Measurements from ENCODE around the gene INPP5E.

Gene INPP5E

DNA sequence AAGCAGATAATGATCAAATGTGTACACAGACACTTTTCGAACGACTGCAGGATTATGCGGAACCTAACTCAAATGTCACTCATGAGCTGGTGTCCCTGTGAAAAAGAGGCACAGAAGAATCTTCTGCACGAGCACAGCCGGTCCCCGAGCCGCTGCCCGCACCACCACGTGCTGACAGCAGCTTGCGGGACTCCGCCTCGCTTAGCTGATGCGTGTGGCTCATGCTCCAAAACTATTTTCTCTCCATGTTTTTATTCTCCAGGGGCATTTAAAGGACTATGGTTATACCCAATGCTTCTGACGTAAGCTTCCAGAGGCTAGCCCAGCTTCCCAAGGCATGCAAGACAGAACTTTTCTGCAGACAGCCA lies 33.7 kb upstream of the INPP5E start:
- DNase-seq: no peak

- no peak for DNase-seq
Observed at GRCh38 chr9:136472640-136473353, 33.2 kb upstream of the INPP5E start.

- DNase-seq: no peak
Observed at GRCh38 chr9:136471802-136472487, 32.3 kb upstream of the INPP5E start.

GRCh38 chr9:136470792-136471469 lies 31.3 kb upstream of the INPP5E start:
- no peak for DNase-seq

- no peak for DNase-seq
Observed at GRCh38 chr9:136470356-136470755, 30.7 kb upstream of the INPP5E start.

GRCh38 chr9:136467766-136468165 lies 28.1 kb upstream of the INPP5E start:
- no peak for DNase-seq

DNA sequence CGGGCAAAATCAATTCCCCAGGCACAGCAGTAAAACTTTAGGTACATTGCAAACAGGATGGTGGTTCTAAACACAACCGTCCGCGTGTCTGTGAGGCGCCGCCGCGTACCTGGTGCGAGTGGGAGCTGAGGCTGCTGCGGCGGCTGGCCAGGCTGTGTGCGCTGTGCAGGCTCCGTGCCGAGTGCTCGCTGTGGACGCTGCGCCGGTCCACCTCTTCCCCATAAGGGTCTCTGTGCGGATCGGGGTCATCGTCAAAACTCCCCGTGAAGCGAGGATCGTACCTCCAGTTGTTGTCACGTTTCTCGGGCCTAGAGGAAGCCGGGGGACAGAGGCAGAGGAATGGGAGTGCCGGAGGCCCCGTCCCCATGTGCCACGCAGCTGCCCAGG lies 26.5 kb upstream of the INPP5E start:
- DNase-seq: no peak

DNA sequence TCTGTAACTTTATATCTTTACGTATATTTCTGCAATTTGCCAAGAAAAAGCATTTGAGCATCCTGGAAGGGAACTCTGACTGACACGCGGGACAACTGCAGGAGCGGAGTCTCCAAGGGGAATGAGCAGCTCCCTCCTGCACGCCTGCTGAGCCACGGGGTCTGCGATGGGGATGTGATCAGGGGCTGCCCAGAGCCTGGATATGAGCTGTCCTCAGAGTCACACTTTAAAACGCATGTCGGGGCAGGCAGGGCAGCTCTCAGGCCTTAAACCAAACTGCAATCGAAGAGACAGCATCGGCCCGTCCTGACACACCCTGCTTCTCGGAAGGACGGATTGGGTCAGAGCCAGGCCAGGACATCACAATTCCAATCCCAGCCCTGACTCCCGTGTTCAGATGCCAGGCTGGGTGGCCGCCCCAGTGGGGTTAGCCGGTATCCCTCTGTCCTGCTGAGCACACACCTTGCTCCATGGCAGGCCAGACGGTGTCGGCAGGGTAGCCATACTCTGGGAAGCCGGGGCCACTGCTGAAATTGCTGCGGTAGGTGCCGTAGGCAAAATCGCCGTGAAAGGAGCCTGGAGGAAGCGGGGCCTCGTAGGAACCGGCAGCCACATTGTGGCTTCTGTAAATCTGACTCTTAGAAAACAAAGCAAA lies 26.0 kb upstream of the INPP5E start:
- DNase-seq: no peak

GRCh38 chr9:136464241-136464640 lies 24.6 kb upstream of the INPP5E start:
- no peak for DNase-seq

DNA sequence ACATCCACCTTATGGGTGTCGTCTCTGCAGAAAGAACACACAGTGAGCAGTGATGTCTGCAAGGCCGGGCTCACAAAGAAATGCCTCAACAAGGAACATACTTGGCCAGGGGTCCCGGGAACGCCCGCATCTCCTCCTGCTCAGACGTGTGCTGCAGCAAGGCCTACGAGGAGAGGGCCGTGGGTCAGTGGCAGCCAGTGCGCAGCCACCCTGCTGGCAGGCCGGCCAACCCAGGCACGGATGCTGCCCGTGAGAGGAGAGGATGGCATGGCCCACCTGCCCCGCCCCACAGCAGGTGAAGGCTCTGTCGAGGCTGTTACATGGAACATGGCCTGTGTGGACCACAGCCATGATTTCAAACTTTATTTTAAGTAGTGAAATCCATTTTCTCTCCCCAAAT lies 23.9 kb upstream of the INPP5E start:
- DNase-seq: no peak

DNA sequence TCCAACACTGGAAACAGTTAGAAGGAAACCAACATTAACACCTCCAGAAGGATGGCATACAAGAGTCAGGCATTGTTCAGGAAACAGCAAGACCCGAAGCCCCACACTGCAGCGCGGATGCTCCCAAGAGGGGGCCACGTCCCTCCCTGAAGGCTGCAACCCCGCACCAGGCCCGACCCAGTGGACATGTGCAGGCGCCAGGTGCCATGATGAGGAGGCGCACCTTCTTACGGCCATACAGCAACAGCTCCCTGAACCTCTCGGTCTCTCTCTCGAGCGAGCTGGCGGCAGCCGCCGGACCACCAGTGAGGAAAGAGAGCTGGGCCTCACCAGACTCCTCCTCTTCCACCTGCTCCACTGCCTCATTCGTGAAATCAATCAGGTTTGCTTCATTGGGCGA lies 23.0 kb upstream of the INPP5E start:
- no peak for DNase-seq

GRCh38 chr9:136460772-136461325 lies 21.2 kb upstream of the INPP5E start:
- DNase-seq: no peak

DNA sequence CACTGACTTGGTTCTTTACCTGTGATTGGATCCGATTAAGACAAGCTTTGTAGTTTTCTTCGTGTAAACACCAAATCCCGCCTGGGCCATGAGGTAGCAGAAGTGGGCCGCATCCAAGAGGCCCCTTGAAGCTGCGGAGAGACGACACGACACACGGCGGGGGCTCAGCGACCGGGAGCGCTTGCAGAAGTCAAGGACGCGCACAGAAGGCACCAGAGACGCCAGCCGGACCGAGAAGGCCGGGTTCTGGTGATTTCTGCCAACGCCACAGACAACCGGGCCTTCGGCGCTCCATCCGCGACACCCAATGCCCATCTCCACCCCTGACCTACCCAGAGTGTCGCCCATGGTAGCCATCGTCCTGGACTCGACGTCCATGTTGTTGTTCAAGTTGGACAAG lies 19.8 kb upstream of the INPP5E start:
- DNase-seq: no peak

- DNase-seq: no peak
Observed at GRCh38 chr9:136457326-136457725, 17.7 kb upstream of the INPP5E start.

GRCh38 chr9:136456258-136456657 lies 16.6 kb upstream of the INPP5E start:
- no peak for DNase-seq

DNA sequence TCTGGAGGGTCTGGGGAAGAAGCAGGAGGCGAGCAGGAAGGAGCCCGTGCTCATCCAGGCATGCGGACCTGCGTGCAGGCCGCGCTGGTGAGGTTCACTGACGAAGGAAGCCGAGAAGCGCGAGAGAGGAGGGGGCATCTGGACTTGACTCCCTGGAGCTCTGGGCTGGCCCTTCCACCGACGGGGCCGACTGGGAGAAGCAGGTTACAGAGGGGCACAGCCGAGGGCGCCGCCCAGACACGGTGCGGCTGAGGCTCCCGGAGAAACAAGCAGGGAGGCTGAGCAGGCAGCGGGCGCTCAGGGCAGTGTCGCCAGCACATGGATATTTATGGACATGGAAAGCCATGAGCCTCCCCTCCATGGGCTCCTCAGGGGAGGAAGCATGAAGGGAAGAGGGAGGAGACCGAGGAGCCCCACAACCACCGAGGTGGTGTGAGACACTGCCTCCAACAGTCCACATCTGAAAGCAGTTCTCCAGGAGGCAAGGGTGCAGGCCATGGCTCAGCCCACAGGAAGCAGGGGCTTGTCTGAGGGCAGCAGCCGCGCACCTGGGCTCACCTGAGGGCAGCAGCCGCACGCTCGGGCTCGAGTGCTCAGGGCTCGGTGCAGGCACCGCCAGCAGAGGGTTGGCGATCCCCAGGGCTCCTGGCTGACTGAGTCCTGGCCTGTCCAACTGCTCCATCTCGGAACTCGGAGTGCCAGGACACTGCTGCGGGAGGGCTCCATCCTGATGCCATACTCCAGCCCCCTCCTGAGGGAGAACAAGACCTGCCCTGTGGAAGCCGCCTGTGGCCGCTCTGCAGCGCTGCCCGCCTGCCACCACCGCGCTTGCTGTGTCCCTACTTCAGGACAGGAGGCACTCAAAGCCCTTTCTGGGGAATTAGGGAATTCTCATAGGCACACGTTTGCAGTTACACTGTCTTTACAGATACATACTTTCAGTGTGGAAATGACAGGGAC lies 15.7 kb upstream of the INPP5E start:
- no peak for DNase-seq

GRCh38 chr9:136454026-136454796 lies 14.6 kb upstream of the INPP5E start:
- no peak for DNase-seq

DNA sequence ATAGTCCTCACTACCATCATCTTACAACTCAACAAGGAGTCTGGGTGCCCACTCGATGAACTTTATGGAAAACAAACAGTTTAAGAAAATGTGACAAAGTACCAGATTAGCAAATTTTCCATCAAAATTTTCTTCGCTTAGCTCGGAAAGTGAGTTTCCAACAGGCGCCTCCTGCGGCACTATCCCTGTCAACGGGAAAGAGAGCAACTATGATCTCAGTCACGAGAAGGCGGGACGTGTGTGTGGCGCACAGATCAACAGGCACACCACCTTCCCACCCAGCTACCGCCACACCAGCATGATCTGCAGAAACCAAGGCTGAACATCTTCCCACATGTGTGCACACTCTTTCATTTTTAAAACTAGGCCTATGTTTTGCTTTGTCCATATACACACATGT lies 13.7 kb upstream of the INPP5E start:
- no peak for DNase-seq

DNA sequence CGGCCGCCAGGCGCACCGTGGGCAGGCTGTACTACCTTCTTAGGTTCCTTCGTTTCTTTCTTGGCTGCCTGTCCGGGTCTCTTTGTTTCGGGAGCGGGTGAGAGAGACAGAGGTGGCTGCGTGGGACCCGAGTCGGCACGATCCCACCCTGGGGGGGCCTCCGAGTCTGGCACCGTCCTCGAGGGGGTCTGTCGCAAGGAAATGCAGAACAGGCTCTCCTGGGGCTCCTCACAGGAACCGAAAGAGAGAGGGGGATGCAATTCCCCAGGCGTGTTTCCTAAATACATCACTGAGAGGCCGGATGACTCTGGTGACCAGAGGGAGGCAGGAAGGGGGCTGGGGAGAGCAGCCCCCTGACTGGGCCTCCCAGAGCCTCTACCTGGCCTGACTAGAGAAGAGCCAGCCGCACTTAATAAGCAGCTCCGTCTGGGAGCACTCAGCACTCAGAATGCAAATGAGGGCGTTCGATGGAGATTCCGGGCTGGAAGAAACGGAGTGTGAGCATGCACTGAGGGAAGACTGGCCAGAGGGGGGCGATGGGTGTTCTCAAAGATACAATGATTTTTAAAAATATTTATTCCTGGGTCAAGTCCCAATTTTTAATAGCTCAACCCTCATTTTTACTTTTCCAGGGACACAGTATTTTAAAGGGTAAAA lies 11.7 kb upstream of the INPP5E start:
- no peak for DNase-seq

All from anterior cingulate cortex (tissue), 58 donors.